DMS 273 (cell line): ENCODE results near the gene TDO2.
"Not testable (repeated sequence)": the region's sequence is repeated elsewhere in the genome, so short reads cannot be mapped to it uniquely, and the experiment has no call there.

Experiments used
- DNase-seq: peaks from one replicate; lab custom pipeline; 2025; ENCODE audit not compliant: unreplicated experiment; lab: John Stamatoyannopoulos, UW

Gene TDO2

GRCh38 chr4:155906554-155907247 lies 3.2 kb downstream of the TDO2 start:
- DNase-seq = peak; percentile 76

- no peak for DNase-seq
Measured at GRCh38 chr4:155907556-155907955, 4.1 kb downstream of the TDO2 start.

- no peak for DNase-seq
Measured at GRCh38 chr4:155908187-155909139, 5.0 kb downstream of the TDO2 start.

GRCh38 chr4:155909615-155910226 lies 6.2 kb downstream of the TDO2 start:
- no peak for DNase-seq

- DNase-seq = no peak
Measured at GRCh38 chr4:155911905-155912304, 8.4 kb downstream of the TDO2 start.

- DNase-seq = no peak
Measured at GRCh38 chr4:155914782-155915181, 11.3 kb downstream of the TDO2 start.

GRCh38 chr4:155921597-155921996 lies 18.1 kb downstream of the TDO2 start:
- no peak for DNase-seq

- no peak for DNase-seq
Measured at GRCh38 chr4:155924637-155925036, 21.1 kb downstream of the TDO2 start.

GRCh38 chr4:155929833-155930232 lies 26.3 kb downstream of the TDO2 start:
- no peak for DNase-seq

GRCh38 chr4:155930330-155930729 lies 26.8 kb downstream of the TDO2 start:
- no peak for DNase-seq

- DNase-seq = no peak
Measured at GRCh38 chr4:155931634-155932033, 28.1 kb downstream of the TDO2 start.

GRCh38 chr4:155934634-155935033 lies 31.1 kb downstream of the TDO2 start:
- DNase-seq = not testable (repeated sequence)

- no peak for DNase-seq
Measured at GRCh38 chr4:155935389-155935986, 32.0 kb downstream of the TDO2 start.

GRCh38 chr4:155941085-155941790 lies 37.7 kb downstream of the TDO2 start:
- DNase-seq = no peak

- no peak for DNase-seq
Measured at GRCh38 chr4:155941820-155942219, 38.3 kb downstream of the TDO2 start.

- no peak for DNase-seq
Measured at GRCh38 chr4:155943605-155944291, 40.3 kb downstream of the TDO2 start.

GRCh38 chr4:155944516-155944915 lies 41.0 kb downstream of the TDO2 start:
- DNase-seq = no peak

- DNase-seq = no peak
Measured at GRCh38 chr4:155946486-155946885, 43.0 kb downstream of the TDO2 start.

- DNase-seq = no peak
Measured at GRCh38 chr4:155948541-155948940, 45.0 kb downstream of the TDO2 start.

GRCh38 chr4:155950461-155950860 lies 47.0 kb downstream of the TDO2 start:
- DNase-seq = peak; percentile 9
